Neuron (in vitro differentiated cells): ENCODE results near the gene DLGAP1.

Experiments used
- H2AFZ ChIP-seq: one replicate; pipeline ENCODE4 v1.6.1; 2013; ENCODE audit warnings: low read depth, mild to moderate bottlenecking, inconsistent platforms, low read length, moderate library complexity
- H3K27me3 ChIP-seq: one replicate; pipeline ENCODE4 v1.6.1; 2013; ENCODE audit warnings: low read length; ENCODE audit not compliant: insufficient read depth
- H3K36me3 ChIP-seq: one replicate; pipeline ENCODE4 v1.6.1; 2013; ENCODE audit warnings: low read length; ENCODE audit not compliant: insufficient read depth
- H3K4me1 ChIP-seq: one replicate; pipeline ENCODE4 v1.6.1; 2013; ENCODE audit warnings: low read length; ENCODE audit not compliant: insufficient read depth
- H3K4me3 ChIP-seq: 2 replicates; pipeline ENCODE4 v1.5.1; 2013; ENCODE audit warnings: mild to moderate bottlenecking, low read length, moderate library complexity
- H3K9me3 ChIP-seq: one replicate; pipeline ENCODE4 v1.6.1; 2013; ENCODE audit warnings: low read length

The DLGAP1 gene

DNA sequence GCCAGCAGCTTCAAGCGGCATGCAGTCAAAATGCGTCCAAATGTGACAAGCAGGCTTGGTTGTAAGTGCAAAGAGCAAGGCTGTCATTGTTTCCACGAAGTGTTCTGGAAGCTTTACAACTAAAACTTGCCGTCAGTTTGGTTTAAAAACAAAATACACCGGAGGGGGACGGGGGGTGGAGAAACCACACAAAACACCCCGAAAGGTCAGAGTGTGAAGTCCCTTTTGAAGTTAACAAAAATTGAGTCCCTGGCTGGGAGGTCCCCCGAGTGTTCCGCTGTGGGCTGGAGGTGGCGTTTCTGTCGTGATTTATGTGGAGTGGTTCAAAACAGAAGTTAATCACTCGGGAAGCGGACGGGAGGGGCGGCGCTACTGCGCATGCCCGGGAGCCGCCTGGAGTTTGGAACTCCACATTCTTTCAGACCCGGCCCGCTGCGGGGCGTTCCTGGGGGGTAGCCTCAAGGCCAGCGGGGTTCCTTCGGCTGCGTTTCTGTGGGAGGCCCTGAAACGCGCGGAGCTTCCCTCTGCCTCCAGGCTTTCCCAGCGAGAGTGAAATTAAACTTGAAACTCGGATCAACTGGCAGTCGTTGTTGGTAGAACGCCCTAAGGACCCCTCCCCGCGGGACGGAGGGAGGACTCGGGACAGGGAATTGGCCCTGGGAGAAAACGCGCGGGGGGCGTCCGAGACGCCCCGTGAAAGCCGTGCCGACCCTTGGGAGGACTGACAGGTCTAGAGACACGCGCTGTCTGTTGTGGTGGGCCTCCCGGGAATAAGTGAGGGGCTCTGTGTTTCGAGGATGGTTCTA, 1003.7 kb downstream of the DLGAP1 start:
- peaks cover 44% of the 10 kb centered on the region for H3K4me1 ChIP-seq
- peak overlapping the region; percentile 66 for H3K4me3 ChIP-seq
- peaks cover 4% of the 10 kb centered on the region for H3K36me3 ChIP-seq
- no peaks in the 10 kb centered on the region for H3K27me3 ChIP-seq
- no peaks in the 10 kb centered on the region for H3K9me3 ChIP-seq
- H2AFZ ChIP-seq = peak overlapping the region; percentile 2

DNA sequence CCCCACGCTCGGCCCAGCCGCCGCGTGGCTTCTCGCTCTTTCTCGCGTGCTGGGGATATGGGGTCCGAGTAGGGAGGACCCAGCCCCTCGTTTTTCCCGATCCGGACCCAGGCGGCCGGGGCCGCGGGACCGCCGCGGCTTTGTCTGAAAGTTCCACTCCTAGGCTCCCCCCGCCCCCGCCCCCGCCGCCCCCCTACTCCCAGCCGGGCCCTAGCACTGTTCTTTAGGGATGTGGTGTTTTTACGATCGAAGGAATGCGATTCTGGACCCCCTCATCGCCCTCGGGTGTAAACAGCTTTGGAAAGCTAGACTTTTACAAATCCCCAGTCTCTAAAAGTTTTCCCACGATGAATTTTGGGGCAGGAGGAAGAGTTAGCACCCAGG, 1004.3 kb downstream of the DLGAP1 start:
- Histone ChIP-seq H3K4me1 (peaks cover 40% of the 10 kb centered on the region), H3K9me3 (no peaks in the 10 kb centered on the region), H2AFZ (peak overlapping the region; percentile 2), H3K4me3 (peak overlapping the region; percentile 66), H3K27me3 (no peaks in the 10 kb centered on the region), H3K36me3 (no peaks in the 10 kb centered on the region)

DNA sequence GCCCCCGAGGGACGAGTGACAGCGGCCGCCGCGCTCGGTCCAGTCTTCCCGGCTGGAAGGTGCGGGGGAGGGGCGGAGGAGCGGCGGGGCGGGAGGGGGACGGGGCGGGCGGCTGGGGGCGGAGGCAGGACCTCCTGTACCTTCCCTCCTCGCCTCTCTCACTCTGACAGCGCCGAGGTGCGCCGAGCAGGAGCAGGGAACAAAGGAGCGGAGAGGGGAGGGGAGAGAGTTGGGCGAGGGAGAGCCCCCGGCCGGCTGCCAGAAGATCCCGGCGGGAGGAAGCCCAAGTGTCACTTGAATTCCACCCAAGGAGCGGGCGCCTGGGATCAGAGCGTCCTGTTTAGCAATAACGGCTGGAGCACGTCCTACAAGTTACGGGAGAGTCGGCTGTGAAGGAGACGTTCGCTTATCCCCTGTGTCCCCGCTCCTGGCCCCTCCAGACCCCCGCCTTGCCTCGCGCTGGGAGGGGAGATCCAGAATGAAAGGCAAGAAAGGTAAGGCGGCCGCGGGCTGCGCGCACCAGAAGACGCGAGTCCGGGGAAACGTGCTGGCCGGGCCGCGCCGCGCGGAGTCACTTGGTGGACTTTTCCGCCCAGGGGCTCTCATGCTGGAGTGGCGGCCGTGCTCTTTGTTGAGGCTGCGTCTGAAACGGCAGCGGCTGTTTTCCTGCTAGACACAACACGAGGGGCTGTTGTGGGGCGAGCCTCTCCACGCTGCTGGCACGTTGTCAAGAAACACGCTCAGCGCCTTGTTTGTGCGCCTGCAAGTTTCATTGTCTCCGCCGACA, 1004.9 kb downstream of the DLGAP1 start, which contains the start of gene TGIF1:
Gene TGIF1 (plus strand): TSS at position 161 of the 787 bp plus-strand sequence. CDS start 318 bp downstream, at position 479.
- Histone ChIP-seq H3K27me3 (no peaks in the 10 kb centered on the region), H3K36me3 (no peaks in the 10 kb centered on the region), H3K4me3 (peak within 1 kb of the TSS; percentile 66), H3K9me3 (no peaks in the 10 kb centered on the region), H3K4me1 (peaks cover 35% of the 10 kb centered on the region), H2AFZ (peak within 1 kb of the TSS; percentile 37)

DNA sequence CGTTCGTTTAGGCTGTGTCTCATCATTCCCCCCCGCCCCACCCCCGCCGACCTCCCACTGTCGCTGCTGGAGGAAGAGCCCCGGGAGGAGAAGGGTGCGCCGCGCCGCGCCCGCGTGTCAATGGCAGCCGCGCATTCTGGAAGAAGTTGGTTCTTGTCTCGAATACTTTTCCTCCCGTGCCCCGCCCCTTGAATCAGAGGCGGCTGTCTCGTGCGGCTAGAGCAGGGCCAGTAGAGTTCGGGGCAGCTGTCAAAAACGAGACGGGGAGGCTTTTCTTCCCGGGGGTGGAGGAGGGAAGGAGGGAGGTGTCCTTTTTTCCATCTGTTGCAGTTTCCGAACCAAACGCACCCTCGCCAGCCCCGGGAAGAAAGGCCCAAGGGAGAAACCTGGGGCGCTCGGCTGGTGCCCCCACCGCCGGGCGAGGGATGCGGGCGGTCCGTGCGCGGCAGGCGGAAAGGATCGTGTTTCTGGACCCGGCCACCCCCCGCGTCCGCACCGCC, 1005.5 kb downstream of the DLGAP1 start:
- H3K9me3 ChIP-seq = no peaks in the 10 kb centered on the region
- H3K4me3 ChIP-seq = peak overlapping the region; percentile 66

DNA sequence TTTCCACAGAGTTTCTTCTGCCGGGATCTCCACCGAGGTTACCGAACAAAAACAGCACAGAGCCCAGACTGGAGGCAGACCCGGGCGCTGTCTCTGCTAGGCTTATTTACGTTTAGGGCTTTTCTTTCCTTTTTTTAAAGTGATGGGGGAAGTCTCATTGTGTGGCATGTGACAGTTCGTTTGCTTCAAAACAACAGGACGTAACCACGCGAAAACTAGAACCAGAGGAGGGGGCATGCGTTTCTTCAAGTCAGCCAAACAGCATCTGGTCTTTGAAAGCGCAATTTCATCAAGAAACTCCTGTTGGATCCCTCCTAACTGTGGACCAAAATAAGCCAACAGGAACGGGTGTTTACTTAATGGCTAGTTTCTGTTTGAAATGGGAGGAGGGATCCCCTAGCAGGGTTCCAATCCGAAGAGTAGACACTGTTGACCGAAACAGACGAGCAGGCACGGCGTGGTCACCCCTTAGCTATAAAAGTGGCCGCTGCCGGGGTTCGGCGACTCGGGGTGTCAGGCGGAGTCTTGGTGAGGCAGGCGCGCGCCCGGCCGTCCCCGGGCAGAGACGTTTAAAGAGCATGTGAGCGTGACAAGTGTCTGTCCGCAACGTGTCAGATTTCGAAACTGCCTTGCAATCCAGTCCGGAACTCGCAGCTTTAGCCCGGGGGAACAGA, 1006.1 kb downstream of the DLGAP1 start:
- H3K9me3 ChIP-seq = no peaks in the 10 kb centered on the region
- no peaks in the 10 kb centered on the region for H3K27me3 ChIP-seq

More for the DNA sequence above, 1005.5 kb downstream of the DLGAP1 start:
- H3K4me1 ChIP-seq = peaks cover 28% of the 10 kb centered on the region
- no peaks in the 10 kb centered on the region for H3K36me3 ChIP-seq
- no peak overlapping the region for H2AFZ ChIP-seq
- H3K27me3 ChIP-seq = no peaks in the 10 kb centered on the region

DNA sequence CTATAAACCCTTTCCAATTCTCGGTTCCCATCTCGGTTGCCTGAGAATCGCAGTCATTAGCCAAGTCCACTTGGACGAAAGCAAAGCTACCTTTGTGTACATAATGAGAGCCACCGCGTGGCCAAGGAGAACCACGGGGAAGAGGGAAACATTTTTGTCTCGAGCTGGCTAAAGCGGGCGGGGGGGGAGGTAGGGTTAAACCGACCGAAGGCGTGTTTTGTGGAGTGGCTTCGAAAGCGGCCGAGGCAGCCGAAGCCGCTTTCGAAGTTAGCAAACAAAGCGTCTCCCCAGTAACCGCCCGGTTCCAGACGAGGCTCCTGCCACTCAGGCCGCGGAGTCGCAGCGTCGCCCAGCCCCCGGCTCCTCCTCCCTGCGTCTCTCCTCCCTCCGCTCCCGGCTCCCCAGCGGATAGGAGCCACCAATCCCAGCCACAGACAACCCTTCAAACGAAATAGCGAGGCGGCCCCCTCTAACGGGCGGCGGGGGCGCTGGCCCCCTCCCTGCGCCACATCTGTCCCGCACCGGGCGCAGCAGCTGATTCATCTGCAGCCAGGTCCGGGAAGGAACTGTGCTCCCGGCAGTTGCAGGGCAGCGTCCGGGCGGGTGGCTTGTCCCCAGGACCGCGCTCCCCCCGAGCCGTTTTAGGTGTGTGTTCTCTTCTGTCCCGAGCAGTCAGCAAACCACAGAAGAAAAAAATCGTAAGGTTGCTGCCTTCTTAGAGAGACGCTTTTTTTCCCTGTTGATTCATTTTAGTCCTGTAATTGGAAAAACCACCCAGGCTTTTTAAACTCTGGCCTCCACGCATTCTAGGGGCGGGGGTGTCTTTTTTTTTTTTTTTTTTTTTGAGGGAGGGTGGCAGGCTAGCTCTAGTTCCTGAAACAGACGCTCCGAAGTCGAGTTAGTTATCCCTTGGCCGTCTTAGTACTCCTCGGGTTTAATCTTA, 1006.9 kb downstream of the DLGAP1 start:
- peaks cover 15% of the 10 kb centered on the region for H3K4me1 ChIP-seq
- H3K36me3 ChIP-seq = no peaks in the 10 kb centered on the region
- H3K27me3 ChIP-seq = no peaks in the 10 kb centered on the region
- peak overlapping the region; percentile 66 for H3K4me3 ChIP-seq
- no peaks in the 10 kb centered on the region for H3K9me3 ChIP-seq
- H2AFZ ChIP-seq = peak overlapping the region; percentile 33

More for the DNA sequence above, 1006.1 kb downstream of the DLGAP1 start:
- peaks cover 23% of the 10 kb centered on the region for H3K4me1 ChIP-seq
- no peaks in the 10 kb centered on the region for H3K36me3 ChIP-seq
- H3K4me3 ChIP-seq = peak overlapping the region; percentile 66
- no peak overlapping the region for H2AFZ ChIP-seq

DNA sequence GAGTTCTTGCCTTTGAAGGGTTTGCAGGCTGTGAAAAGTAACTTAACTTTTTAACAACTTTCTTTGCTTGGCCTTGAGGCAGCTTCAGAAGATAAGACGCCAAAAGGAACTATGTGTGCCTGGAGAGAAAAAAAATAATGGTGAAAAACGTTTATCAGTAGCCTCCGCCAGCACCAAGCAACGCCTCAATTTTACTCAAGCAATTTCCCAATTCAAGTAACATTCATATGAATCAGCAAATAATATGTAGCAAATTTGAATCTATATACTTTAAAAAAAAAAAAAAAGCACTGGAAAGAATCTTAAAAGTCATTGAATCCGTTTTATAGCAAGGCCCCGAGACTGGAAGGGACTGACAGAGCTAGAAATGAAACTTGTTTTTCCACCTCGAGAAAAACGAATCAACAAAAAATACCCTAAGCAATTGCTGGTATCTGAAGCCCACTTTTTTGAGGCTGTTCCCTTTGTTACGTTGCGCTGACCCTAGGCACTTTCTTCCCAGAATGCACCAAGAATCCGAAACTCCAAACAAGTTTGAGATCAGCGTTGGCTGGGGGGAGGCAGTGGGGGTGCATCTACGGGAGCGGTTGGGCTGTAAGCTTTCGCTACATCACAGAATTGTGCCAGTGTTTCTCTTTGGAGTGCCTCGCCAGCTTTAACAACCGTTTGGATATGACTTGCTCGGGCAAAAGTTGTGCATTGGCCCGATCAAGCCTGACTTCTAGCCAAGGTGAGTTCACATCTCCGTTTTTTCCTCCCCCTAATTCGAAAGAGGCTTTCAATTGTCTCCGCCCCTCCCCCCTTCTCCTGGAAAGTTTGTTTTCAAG, 1007.8 kb downstream of the DLGAP1 start:
- Histone ChIP-seq H3K9me3 (no peaks in the 10 kb centered on the region), H3K27me3 (no peaks in the 10 kb centered on the region), H3K4me3 (peak overlapping the region; percentile 66), H3K4me1 (peaks cover 12% of the 10 kb centered on the region), H3K36me3 (no peaks in the 10 kb centered on the region), H2AFZ (peak overlapping the region; percentile 33)
